ENCODE measurements around the gene SORCS1.

SORCS1 gene

GRCh38 chr10:106997721-106998120, 166.8 kb downstream of the SORCS1 start:
- no peak for DNase-seq (ENCODE audit: extremely low read depth in 1 of 2, low read depth in 1 of 2)

GRCh38 chr10:106996510-106996909, 168.0 kb downstream of the SORCS1 start:
- DNase-seq (ENCODE audit: extremely low read depth in 1 of 2, low read depth in 1 of 2), result no peak

GRCh38 chr10:106992055-106992454, 172.5 kb downstream of the SORCS1 start:
- DNase-seq (ENCODE audit: extremely low read depth in 1 of 2, low read depth in 1 of 2), result no peak

- no peak for DNase-seq (ENCODE audit: extremely low read depth in 1 of 2, low read depth in 1 of 2)
These were observed 173.4 kb downstream of the SORCS1 start for GRCh38 chr10:106991091-106991490.

GRCh38 chr10:106987362-106987761, 177.1 kb downstream of the SORCS1 start:
- DNase-seq (ENCODE audit: extremely low read depth in 1 of 2, low read depth in 1 of 2), result no peak

- no peak for DNase-seq (ENCODE audit: extremely low read depth in 1 of 2, low read depth in 1 of 2)
These were observed 182.2 kb downstream of the SORCS1 start for GRCh38 chr10:106982268-106982667.

GRCh38 chr10:106981452-106982075, 182.9 kb downstream of the SORCS1 start:
- DNase-seq (ENCODE audit: extremely low read depth in 1 of 2, low read depth in 1 of 2), result no peak

- DNase-seq (ENCODE audit: extremely low read depth in 1 of 2, low read depth in 1 of 2), result no peak
These were observed 183.7 kb downstream of the SORCS1 start for GRCh38 chr10:106980495-106981451.

GRCh38 chr10:106978756-106979155, 185.8 kb downstream of the SORCS1 start:
- no peak for DNase-seq (ENCODE audit: extremely low read depth in 1 of 2, low read depth in 1 of 2)

GRCh38 chr10:106973716-106974115, 190.8 kb downstream of the SORCS1 start:
- DNase-seq (ENCODE audit: extremely low read depth in 1 of 2, low read depth in 1 of 2), result no peak

- no peak for DNase-seq (ENCODE audit: extremely low read depth in 1 of 2, low read depth in 1 of 2)
These were observed 191.2 kb downstream of the SORCS1 start for GRCh38 chr10:106973288-106973687.

- no peak for DNase-seq (ENCODE audit: extremely low read depth in 1 of 2, low read depth in 1 of 2)
These were observed 192.1 kb downstream of the SORCS1 start for GRCh38 chr10:106972381-106972780.

GRCh38 chr10:106971411-106971831, 193.1 kb downstream of the SORCS1 start:
- no peak for DNase-seq (ENCODE audit: extremely low read depth in 1 of 2, low read depth in 1 of 2)

GRCh38 chr10:106967452-106967851, 197.1 kb downstream of the SORCS1 start:
- no peak for DNase-seq (ENCODE audit: extremely low read depth in 1 of 2, low read depth in 1 of 2)

GRCh38 chr10:106960812-106961211, 203.7 kb downstream of the SORCS1 start:
- no peak for DNase-seq (ENCODE audit: extremely low read depth in 1 of 2, low read depth in 1 of 2)

- DNase-seq (ENCODE audit: extremely low read depth in 1 of 2, low read depth in 1 of 2), result no peak
These were observed 205.0 kb downstream of the SORCS1 start for GRCh38 chr10:106959521-106959920.

- no peak for DNase-seq (ENCODE audit: extremely low read depth in 1 of 2, low read depth in 1 of 2)
These were observed 205.7 kb downstream of the SORCS1 start for GRCh38 chr10:106958589-106959361.

- no peak for DNase-seq (ENCODE audit: extremely low read depth in 1 of 2, low read depth in 1 of 2)
These were observed 206.5 kb downstream of the SORCS1 start for GRCh38 chr10:106957823-106958588.

GRCh38 chr10:106956216-106956915, 208.1 kb downstream of the SORCS1 start:
- no peak for DNase-seq (ENCODE audit: extremely low read depth in 1 of 2, low read depth in 1 of 2)

GRCh38 chr10:106955133-106955532, 209.4 kb downstream of the SORCS1 start:
- DNase-seq (ENCODE audit: extremely low read depth in 1 of 2, low read depth in 1 of 2), result no peak

Measured in stimulated activated CD8-positive, alpha-beta memory T cell treated with anti-CD3 and anti-CD28 coated beads, Interleukin-7, amount 100 ng/mL, for 48 hours (primary cell).